Tibial artery (tissue), 4 donors: ENCODE results near the gene HOXA2.

Experiments used
- DNase-seq, 2 donors: peaks; one replicate each; pipeline ENCODE4 v3.0.0-alpha.2; 2019
- H3K27ac ChIP-seq, 2 donors: fragments of 200-600 bp; sonication (generic) in 1 of 2; 1 replicate in 1 of 2; 2 replicates in 1 of 2; pipeline ENCODE4 v1.5.1; 2018 to 2019; ENCODE audit warnings: mild to moderate bottlenecking in 1 of 2
- H3K27me3 ChIP-seq, 2 donors: fragments of 200-600 bp; sonication (generic) in 1 of 2; one replicate each; pipeline versions ENCODE4 v1.5.1 to v1.6.0; 2016 to 2019
- H3K36me3 ChIP-seq, 3 donors: fragments of 200-600 bp; sonication (generic) in 2 of 3; one replicate each; pipeline ENCODE4 v1.5.1; 2016 to 2019; ENCODE audit warnings: mild to moderate bottlenecking in 2 of 3
- H3K4me1 ChIP-seq, 4 donors: fragments of 200-600 bp; sonication (generic) in 2 of 4; 1 replicate in 3 of 4; 2 replicates in 1 of 4; pipeline ENCODE4 v1.5.1; 2016 to 2019
- H3K4me3 ChIP-seq, 2 donors: fragments of 200-600 bp; sonication (generic) in 1 of 2; 1 replicate in 1 of 2; 2 replicates in 1 of 2; pipeline ENCODE4 v1.5.1; 2018 to 2019; ENCODE audit warnings: mild to moderate bottlenecking in 2 of 2
- H3K9me3 ChIP-seq, 3 donors: fragments of 200-600 bp; sonication (generic) in 1 of 3; one replicate each; pipeline ENCODE4 v1.5.1; 2016 to 2019
- intact Hi-C: fragments of 100-400 bp; cut with DNase I; formaldehyde crosslinking; loops from one replicate; pipeline ENCODE4 v1.15.0; 2023; ENCODE audit warnings: low total_unique reads
- TF ChIP-seq, protein P1 (sequence below), 2 experiments: fragments of 200-600 bp in 1 of 2; fragments of 450-650 bp in 1 of 2; IDR thresholded peaks; one replicate each; pipeline ENCODE4 v1.5.1; 2017 to 2019; ENCODE audit warnings: antibody characterized with exemption in 2 of 2, mild to moderate bottlenecking in 1 of 2, moderate library complexity in 1 of 2

The HOXA2 gene

DNA sequence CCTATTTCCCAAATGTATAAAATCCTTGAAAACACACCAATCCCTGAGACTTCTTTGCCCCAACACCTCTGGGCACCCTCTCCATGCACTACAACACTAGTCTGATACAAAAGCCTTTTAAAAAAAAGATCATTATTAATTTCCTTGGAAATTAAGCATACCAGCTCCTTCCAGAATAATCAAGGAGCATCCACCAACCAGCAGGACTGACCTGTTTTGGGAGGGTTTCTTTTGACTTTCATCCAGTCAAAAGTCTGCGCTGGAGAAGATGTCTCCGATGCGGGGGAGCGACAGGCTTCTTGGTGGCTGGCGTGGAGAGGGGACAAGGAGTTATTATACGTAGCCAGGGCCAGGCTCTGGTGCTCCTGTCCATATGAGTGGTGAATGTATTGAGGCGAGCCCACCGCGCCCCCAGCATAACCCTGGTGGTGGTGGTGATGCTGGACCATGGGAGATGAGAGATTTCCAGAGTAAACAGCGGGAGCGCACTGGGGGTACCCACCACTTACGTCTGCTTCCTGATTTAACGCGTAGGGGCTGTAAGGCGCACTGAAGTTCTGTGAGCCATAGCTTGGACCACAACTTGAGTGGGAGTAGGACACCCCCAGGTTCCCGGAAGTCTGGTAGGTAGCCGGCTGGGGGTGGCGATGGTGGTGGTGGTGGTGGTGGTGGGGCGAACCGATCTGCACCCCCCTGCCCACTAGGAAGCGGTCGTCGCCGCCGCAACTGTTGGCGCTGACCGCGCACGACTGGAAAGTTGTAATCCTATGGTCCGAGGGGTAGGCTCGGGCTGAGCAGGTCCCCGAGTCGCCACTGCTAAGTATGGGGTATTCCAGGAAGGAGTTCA, 7.2 kb downstream of the HOXA2 start:
- TF ChIP-seq, protein P1, sequence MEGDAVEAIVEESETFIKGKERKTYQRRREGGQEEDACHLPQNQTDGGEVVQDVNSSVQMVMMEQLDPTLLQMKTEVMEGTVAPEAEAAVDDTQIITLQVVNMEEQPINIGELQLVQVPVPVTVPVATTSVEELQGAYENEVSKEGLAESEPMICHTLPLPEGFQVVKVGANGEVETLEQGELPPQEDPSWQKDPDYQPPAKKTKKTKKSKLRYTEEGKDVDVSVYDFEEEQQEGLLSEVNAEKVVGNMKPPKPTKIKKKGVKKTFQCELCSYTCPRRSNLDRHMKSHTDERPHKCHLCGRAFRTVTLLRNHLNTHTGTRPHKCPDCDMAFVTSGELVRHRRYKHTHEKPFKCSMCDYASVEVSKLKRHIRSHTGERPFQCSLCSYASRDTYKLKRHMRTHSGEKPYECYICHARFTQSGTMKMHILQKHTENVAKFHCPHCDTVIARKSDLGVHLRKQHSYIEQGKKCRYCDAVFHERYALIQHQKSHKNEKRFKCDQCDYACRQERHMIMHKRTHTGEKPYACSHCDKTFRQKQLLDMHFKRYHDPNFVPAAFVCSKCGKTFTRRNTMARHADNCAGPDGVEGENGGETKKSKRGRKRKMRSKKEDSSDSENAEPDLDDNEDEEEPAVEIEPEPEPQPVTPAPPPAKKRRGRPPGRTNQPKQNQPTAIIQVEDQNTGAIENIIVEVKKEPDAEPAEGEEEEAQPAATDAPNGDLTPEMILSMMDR (IDR thresholded peaks at IDR 0.05) = no peak
- H3K27ac ChIP-seq = no peak overlapping the region
- H3K9me3 ChIP-seq = no peaks in the 10 kb centered on the region
- no peak for DNase-seq
- intact Hi-C loops = loop anchor here (5.0 to 10.0 kb wide), 2 partner anchors 47 to 1230 kb away; partner anchors contain the start of gene HOXA5
- H3K4me3 ChIP-seq = peak overlapping the region; percentile 80 to 83
- peaks cover 0 to 23% (median 18%) of the 10 kb centered on the region in 4 donors for H3K4me1 ChIP-seq
- H3K27me3 ChIP-seq = no peaks in the 10 kb centered on the region
- H3K36me3 ChIP-seq = no peaks in the 10 kb centered on the region

DNA sequence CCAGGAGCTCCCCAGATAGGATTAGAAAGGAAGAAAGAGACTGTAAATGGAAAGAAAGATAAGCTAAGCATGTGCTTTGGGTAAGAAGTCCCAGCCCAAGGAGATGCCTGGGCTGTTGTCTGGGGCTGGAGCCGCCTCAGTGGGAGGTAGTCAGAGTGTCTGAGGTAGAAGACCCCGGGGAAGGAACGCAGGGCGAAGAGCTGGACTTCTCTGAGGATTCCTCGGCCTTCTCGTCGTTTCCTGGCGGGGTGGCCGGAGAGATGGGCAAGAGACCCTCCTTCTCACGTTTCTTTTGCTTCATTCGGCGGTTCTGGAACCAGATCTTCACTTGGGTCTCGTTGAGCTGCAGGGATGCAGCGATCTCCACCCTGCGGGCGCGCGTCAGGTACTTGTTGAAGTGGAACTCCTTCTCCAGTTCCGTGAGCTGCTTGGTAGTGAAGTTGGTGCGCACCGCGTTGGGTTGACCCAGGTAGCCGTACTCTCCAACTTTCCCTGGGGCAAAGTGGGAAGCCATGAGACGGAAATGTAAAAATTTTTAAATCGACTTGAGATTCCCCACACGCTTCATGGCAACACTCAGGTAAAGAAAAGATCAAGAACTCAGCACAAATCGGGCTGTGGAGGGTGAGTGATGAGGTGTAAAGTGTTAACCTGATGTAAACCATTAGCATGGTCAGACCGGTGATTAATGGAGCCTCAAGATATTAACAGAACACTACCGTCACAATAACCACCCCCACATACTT, 8.0 kb downstream of the HOXA2 start:
- H3K4me1 ChIP-seq = peaks cover 0 to 23% (median 18%) of the 10 kb centered on the region in 4 donors
- TF ChIP-seq, protein P1 (IDR thresholded peaks at IDR 0.05) = no peak
- H3K9me3 ChIP-seq = no peaks in the 10 kb centered on the region
- no peak overlapping the region for H3K4me3 ChIP-seq
- no peak overlapping the region for H3K27ac ChIP-seq
- no peak for DNase-seq
- intact Hi-C loops = loop anchor here (5.0 to 10.0 kb wide), 3 partner anchors 48 to 1230 kb away; partner anchors contain the start of gene HOXA5
- H3K27me3 ChIP-seq = peaks cover 0 to under 1% of the 10 kb centered on the region in 2 donors
- H3K36me3 ChIP-seq = no peaks in the 10 kb centered on the region

DNA sequence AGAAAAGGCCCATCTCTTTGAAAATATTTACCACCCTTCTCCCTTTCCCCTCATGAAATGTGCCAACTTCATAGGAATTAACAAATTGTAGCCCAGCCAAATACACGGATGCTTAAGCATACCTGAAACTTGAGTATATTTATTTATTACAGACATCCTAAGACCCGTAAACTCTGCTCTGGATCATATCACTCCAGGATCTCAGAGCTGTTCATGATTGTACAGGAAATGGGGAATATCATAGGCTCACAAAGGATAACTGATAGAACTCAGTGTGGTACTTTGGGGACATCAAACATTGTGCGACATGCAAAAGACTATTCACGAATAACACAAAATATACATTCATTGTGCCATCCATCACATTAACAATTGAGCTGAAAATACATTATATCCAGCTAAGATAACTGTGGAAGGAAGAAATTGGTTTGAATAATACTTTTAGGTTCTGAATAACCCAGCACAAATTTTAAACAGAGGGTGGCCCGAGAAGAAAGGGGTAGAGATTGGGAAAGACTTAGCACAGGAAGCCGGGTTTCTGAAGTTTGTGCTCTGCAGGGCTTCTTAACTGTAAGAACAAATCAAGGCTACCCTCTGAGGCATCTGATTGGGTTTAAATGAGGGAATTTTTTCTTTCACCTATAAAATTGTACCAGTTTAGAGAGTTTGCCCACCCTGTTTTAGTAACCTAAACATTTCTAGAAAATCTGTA, 9.1 kb downstream of the HOXA2 start:
- Histone ChIP-seq H3K27me3 (peaks cover 0 to 11% of the 10 kb centered on the region in 2 donors), H3K9me3 (peaks cover 0 to 1% (median 0%) of the 10 kb centered on the region in 3 donors), H3K4me3 (no peak overlapping the region), H3K36me3 (no peaks in the 10 kb centered on the region), H3K4me1 (peaks cover 0 to 14% (median 14%) of the 10 kb centered on the region in 4 donors), H3K27ac (no peak overlapping the region)
- TF ChIP-seq, protein P1 (IDR thresholded peaks at IDR 0.05) = no peak
- intact Hi-C loops = loop anchor here (5.0 to 10.0 kb wide), 2 partner anchors 236 to 1229 kb away; no protein-coding TSS in a partner anchor
- no peak for DNase-seq

DNA sequence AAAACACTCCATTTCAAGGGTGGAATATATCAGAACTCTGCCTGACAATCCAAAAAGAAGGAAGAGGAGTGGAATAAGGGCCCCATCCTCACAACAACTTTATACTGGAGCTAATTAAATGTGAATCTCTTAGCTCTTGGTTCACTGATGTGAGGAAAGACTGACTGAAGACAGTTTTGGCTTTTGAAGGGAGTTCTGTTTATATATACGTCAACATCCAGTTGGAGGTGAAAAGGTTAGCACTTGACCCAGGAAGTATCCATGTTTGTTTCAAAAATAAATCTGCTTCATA, 9.7 kb downstream of the HOXA2 start:
- DNase-seq = no peak
- Histone ChIP-seq H3K27ac (no peak overlapping the region), H3K4me3 (no peak overlapping the region), H3K27me3 (peaks cover 0 to 17% of the 10 kb centered on the region in 2 donors), H3K36me3 (no peaks in the 10 kb centered on the region), H3K9me3 (peaks cover 0 to 5% (median 0%) of the 10 kb centered on the region in 3 donors), H3K4me1 (peaks cover 0 to 12% (median 8%) of the 10 kb centered on the region in 4 donors)
- intact Hi-C loops = loop anchor here (5.0 to 10.0 kb wide), 2 partner anchors 235 to 1228 kb away; no protein-coding TSS in a partner anchor
- TF ChIP-seq, protein P1 (IDR thresholded peaks at IDR 0.05) = no peak
